Body of pancreas (tissue), 4 donors: ENCODE results near the gene SLC19A1.

ENCODE experiments used
- CTCF ChIP-seq, 7 experiments: fragments of 450-650 bp in 4 of 7; fragments of 200-600 bp in 3 of 7; sonication (generic) in 3 of 7; IDR thresholded peaks; one replicate each; pipeline ENCODE4 v1.5.1; 2016 to 2019; ENCODE audit warnings: antibody characterized with exemption in 7 of 7
- POLR2A ChIP-seq, 3 donors: fragments of 450-650 bp; IDR thresholded peaks; one replicate each; pipeline ENCODE4 v1.6.1; 2016; ENCODE audit warnings: antibody characterized with exemption in 3 of 3, mild to moderate bottlenecking in 2 of 3

GRCh38 chr21:45577801-45578175 lies 35.5 kb upstream of the SLC19A1 start:
- TF ChIP-seq CTCF (IDR thresholded peaks at IDR 0.05) (no peak), POLR2A (IDR thresholded peaks at IDR 0.05) (no peak)
